ENCODE measurements around the gene SDR42E2.

GRCh38 chr16:22186517-22186916, 24.2 kb downstream of the SDR42E2 start:
- TF ChIP-seq CTCF (IDR thresholded peaks at IDR 0.05) (no peak), POLR2A (IDR thresholded peaks at IDR 0.05) (no peak), POLR2AphosphoS5 (IDR thresholded peaks at IDR 0.05) (no peak)
